CD1c-positive myeloid dendritic cell (primary cell): Measurements from ENCODE around the gene VGLL4.

Experiments
- DNase-seq: peaks from one replicate; pipeline ENCODE4 v3.0.0-alpha.2; 2016; ENCODE audit errors: extremely low spot score

The VGLL4 gene

DNA sequence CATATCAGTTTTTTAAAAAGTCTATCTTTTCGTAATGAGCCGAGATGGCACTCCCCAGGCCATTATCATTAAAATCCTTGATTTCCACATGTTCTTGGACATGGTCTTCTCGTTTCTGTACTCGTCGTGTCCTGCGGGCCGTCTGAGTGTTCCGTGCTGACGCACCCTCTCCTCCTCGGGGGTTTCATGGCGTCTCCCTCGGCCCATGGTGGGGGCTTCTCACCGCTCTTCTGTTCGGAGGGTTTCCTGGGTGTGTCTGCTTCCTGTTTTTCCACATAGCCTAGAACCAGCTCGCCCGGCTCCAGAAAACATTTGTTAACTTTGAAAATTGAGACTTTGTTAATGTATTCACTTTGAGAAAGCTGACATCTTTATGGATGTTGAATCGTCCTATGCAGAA is 92.7 kb downstream of the VGLL4 start:
- DNase-seq = no peak

DNA sequence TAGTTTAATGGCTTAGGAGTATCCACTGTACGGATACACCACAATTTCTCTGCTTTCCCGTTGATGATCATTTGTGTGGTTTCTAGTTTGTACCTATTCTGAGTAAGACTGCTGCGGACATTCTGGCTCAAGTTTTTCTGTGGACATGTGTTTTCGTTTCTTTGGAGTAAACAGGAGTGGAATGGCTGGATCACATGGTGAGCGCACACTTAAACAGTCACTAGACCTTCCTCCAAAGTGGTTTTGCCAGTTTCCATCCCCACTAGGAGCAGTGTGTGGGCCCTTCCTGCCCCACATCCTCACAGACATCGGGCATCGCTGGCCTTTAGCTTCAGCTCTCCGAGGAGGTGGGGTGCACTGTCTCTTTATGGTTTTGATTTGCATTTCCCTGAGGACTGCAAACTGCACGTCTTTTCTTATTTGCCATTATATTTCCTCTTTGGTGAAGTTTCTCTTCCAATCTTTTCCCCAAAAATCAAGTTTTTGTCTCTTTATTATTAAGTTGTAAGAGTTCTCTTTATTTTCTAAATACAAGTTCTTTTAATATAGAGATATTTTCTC is 94.1 kb downstream of the VGLL4 start:
- no peak for DNase-seq

DNA sequence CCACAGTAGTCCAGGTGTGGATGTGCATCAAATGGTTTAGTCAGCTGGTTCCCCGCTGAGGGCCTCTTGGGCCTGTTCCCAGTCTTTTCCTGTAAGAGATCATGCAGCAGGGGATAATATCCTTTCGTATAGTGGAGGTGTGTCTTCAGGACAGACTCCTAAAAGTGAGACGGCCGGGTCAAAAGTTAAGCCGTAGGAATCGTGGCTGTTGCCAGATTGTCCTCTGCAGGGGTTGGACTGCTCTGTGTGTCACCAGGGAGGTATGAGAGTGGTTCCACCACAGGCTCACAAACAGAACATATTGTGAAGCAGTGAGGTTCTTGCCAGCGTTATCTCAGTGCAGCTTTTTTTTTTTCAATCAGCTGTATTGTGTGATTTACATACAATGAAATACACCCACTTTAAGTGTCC is 95.0 kb downstream of the VGLL4 start:
- no peak for DNase-seq

DNA sequence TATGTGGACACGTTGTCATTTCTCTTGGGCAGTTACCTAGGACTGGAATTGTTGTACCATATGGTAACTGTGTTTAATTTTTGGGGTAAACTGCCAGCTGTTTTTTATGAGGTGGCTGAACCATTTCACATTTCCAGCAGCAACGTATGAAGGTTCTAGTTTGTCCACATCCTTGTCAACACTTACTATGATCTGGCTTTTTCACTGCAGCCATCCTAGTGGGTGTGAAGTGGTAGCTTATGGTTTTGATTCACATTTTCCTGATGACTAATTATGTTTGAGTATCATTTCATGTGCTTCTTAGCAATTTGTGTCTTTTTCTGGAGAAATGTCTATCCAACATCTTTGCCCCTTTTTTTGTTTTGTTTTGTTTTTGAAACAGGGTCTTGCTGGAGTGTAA is 96.2 kb downstream of the VGLL4 start:
- DNase-seq = no peak

DNA sequence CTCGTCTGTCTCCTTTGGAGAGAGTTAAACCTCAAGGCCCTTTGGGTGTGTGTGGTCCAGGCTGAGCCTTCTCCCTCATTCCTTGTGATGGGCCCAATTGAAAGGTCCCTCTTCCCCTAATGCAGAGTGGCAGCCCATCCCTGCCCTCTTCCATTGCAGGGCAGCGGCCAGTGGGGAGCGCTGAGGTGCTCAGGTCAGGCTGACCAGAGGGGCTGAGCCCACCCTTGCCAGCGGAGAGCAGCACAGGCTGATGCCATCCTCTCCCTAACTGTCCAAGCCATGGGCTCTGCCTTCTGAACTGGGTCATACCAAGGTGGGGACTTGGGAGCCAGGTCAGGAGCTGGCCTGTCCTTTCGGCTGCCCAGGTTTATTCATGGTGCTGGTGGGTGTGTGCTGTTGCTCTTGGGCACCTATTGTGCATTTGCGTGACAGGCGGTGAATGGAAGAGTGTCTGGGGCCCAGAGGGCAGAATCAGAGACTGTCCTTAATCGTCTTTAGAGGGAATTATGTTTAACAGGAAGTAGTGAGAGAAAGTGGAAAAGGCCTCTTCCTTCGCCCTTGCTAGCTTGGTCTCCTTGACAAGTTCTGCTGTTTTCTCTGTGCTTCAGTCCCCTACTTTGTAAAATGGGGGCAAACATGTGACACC is 96.9 kb downstream of the VGLL4 start:
- DNase-seq = no peak

- DNase-seq = no peak
Observed at GRCh38 chr3:11545186-11545851, 98.4 kb downstream of the VGLL4 start.

DNA sequence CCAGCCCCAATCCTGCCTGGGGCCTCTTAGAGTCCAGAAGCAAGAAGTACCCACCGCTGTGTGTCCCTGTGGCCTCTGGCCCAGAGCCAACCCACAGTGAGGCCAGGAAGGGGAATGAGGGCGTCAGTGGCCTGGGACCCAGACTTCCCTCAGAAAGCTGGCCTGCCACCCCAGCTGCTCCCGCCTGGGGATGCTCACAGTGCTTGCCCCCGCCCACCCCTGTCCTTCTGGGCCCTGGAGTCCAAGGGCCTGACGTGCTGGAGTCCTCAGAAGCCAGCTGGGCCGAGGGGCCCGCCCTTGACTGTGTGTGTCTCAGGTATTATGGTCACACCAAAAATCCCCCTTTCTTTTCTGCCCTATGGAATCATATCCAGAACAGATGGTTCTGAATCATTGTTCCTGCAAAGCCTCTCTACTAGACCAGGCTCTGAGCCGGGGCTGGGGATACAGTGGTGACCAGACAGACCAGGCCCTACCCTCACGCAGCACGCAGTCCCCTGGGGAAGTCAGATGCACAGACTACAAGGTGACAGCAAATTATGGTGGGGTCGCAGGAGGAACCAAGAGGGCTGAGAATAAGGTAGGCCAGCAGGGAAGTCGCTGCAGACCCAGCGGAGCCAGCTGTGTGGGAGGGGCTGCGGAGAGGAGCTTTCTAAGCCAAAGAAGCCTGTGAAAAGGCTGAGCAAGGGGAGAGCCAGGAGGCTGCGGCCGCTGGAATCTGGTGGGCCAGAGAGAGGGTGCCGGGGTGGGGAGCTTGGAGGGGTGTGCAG is 99.1 kb downstream of the VGLL4 start:
- DNase-seq = peak; percentile 36

DNA sequence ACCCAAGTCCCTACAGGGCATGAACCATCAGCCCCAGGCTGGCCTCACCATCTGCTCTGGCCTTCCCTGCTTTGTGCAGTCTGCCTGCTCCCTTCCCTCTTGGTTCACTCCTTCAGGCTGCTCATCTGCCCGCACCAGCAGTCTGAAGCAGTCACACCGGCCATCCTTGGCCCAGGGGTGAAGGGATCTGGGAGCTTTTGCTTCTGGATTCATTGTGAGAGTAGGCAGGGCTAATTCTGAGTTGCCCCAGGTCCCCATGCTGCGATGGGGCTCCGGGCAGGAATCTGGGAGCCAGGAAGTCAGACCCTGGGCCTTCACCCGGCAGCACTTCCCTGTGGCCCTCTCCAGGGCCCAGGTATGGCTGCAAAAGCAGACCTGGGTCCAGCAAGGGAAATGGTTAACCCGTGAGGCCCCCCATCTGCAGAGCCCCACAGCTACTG is 99.7 kb downstream of the VGLL4 start:
- no peak for DNase-seq

DNA sequence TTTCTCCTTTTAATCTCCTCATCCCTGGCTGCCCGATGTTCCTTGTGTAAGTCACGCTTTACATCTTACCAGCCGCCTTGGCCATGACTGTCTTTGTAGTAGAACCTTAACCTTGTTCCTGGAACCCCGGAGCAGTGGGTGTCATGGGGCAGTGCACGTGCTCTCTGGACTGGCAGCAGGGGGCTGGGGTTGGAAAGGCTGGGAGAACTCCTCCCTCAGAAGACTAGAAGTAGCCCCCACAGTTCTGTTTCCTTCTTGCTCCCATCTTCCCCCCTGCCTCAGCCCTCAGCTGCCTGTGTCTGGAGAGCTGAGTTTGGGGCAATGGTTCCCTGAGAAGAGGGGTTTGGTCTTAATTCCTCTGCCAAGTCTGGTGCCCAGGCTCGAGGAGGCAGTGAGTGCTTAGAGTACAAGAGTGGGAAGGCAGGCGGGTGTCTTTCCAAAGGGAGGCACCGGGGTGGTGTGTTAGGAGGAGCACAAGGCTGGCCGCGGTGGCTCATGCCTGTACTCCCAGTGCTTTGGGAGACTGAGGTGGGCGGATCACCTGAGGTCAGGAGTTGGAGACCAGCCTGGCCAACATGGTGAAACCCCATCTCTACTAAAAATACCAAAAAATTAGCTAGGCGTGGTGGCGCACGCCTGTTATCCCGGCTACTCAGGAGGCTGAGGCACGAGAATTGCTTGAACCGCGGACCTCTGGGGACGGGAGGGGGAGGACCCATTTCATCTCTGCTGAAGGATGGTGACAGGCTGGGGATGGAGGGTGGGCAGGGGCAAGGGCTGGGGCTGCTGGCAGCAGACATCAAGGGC is 100.4 kb downstream of the VGLL4 start:
- DNase-seq = no peak

GRCh38 chr3:11542551-11542950 is 101.2 kb downstream of the VGLL4 start:
- no peak for DNase-seq

GRCh38 chr3:11541321-11542303 is 102.1 kb downstream of the VGLL4 start:
- peak; percentile 24 for DNase-seq

DNA sequence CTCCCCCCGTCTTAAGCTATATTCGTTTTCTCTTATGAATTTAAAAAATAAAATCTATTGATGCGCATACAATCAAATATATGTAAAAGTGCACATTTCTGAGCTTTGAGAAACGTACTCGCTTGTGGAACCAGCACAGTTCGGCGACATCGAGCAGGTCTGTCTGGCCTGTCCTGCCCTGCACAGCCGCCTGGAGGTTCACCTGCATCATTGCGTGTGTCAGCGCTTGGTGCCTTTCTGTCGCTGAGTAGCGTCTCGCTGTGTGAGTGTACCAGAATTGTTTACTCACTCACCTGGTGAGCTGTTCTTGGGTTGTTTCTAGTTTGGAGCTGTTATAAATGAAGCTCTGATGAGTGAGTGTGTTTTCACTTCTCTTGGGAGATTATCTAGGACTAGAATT is 104.0 kb downstream of the VGLL4 start:
- DNase-seq = no peak

DNA sequence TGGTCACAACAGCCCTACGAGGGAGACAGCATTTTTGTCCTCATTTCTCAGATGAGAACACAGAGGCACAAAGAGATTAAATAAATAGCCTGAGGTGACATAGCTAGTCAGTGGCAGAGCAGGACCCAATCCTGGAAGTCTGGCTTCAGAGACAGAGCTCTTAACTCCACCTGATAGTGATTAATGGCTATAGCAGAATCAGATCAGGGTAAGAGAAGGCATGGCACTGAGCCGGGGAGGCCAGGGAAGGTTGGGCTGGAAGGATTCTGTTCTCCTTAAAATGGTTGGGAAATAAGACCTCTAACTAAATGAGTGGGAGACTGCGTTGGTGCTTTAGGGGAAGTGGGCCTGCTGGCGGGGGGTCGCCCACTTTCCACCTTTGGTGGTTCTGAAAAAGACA is 104.5 kb downstream of the VGLL4 start:
- DNase-seq = peak; percentile 30

- no peak for DNase-seq
Observed at GRCh38 chr3:11538581-11538980, 105.1 kb downstream of the VGLL4 start.

- peak; percentile 25 for DNase-seq
Observed at GRCh38 chr3:11536936-11537612, 106.6 kb downstream of the VGLL4 start.

GRCh38 chr3:11536132-11536935 is 107.4 kb downstream of the VGLL4 start:
- no peak for DNase-seq

DNA sequence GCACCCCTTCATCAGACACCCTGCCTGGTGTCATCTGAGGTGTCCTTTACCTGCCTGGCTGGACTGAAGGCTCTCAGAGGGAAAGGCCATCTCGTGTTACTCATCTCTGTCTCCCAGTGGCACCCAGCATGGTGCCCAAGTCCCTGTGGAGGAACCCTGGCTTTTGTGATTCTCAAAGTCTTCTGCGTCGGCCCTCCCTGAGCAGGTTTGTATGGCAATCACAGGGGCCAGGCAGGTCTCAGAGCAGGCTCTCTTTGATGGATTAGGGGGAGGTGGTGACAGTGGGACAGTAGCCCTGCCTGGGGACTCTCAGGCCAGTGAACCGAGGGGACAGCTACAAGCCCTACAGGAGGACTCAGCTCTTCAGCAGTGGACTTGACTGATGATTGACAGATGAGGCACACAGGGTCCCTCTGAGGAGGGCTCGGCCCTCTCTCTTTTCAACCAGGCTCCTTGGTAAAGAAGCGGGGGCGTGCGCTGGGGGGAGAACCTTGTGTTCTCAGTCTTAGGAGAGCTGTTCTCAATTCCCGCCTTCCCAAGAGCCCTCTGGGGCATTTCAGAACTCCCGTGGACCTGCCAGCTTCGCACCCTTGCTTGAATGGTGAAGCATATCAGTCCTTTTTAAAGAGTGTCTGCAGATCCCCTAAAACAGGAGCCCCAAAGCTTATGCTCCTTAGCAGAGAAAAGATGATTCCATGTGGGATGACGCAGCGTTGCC is 108.3 kb downstream of the VGLL4 start:
- no peak for DNase-seq

DNA sequence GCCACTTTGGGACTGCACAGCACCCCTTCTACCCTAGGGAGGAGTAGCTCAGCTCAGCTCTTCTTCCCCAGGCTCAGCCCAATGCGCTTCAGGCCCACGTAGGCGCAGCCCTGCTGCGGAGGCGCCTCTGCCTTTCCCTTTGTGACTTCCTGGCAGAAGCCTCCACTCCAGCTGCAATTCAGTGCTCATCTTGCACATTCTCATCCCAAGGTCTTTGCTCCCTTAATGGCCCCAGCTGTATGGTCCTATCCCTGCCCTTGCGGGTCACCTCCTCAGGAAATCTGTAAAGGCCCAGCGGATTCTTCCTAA is 109.0 kb downstream of the VGLL4 start:
- no peak for DNase-seq
